Endothelial cell of umbilical vein (primary cell): ENCODE results near the gene NDRG2. TPM values are rescaled to one million over a fixed set of nuclear protein-coding genes. Genes with fewer than 3 reads are reported as not detected.

Experiments used
- BruUV-seq: library from RNA; stranded (reverse); fragments of 400-500 nt; replicated peaks from 2 replicates; lab custom pipeline; 2021; lab: Mats Ljungman, UMichigan
- CTCF ChIA-PET: fragments of 300-600, 350-600 bp; sonication (Branson Sonifier 250); formaldehyde crosslinking; loops from one replicate; lab custom pipeline; 2021; ENCODE audit warnings: antibody characterized with exemption, inconsistent platforms; lab: Charles Lee
- POLR2A ChIA-PET: fragments of 300-600, 350-600 bp; sonication (Branson Sonifier 250); formaldehyde crosslinking; loops from one replicate; lab custom pipeline; 2021; ENCODE audit warnings: antibody characterized with exemption, inconsistent platforms; lab: Charles Lee
- DNase-seq: peaks from one replicate; pipeline ENCODE4 v3.0.0-alpha.2; 2011; ENCODE audit warnings: low read depth, low spot score
- FAIRE-seq: peaks from 2 replicates; lab custom pipeline; 2011; peaks lifted over from hg19 to GRCh38; lab: Jason Lieb, UNC
- H2AFZ ChIP-seq: 2 replicates; pipeline ENCODE4 v1.6.0; 2012; ENCODE audit warnings: low read depth, low read length, control low read depth, inconsistent platforms
- H3K27ac ChIP-seq: 2 replicates; pipeline ENCODE4 v1.5.1; 2011; ENCODE audit warnings: low read depth, mild to moderate bottlenecking, control low read depth, low read length, moderate library complexity; ENCODE audit not compliant: insufficient read depth
- H3K27me3 ChIP-seq, 2 experiments: 2 replicates each; pipeline versions ENCODE4 v1.6.0 to v1.6.1; 2011; ENCODE audit warnings: low read length in 2 of 2, mixed read lengths in 1 of 2; ENCODE audit not compliant: control insufficient read depth in 2 of 2, insufficient read depth in 2 of 2
- H3K36me3 ChIP-seq, 2 experiments: 2 replicates in 1 of 2; 3 replicates in 1 of 2; pipeline ENCODE4 v1.5.1; 2011; ENCODE audit warnings: low read length in 2 of 2, mild to moderate bottlenecking in 1 of 2, moderate library complexity in 1 of 2; ENCODE audit not compliant: control insufficient read depth in 2 of 2, insufficient read depth in 2 of 2; ENCODE audit errors: extremely low read depth in 1 of 2
- H3K4me1 ChIP-seq: 3 replicates; pipeline ENCODE4 v1.5.1; 2011; ENCODE audit warnings: mild to moderate bottlenecking, low read length; ENCODE audit not compliant: control insufficient read depth, insufficient read depth; ENCODE audit errors: extremely low read depth
- H3K4me2 ChIP-seq: 2 replicates; pipeline ENCODE4 v1.6.1; 2011; ENCODE audit warnings: low read length, control low read depth, mixed read lengths; ENCODE audit not compliant: insufficient read depth
- H3K4me3 ChIP-seq, 3 experiments: fragments of 200-600 bp in 1 of 3; sonication (generic), shearing (Covaris generic) in 1 of 3; replicated peaks in 1 of 3; 2 replicates each; pipeline ENCODE4 v1.5.1; 2011 to 2016; ENCODE audit warnings: control low read depth in 3 of 3, low read length in 3 of 3, mild to moderate bottlenecking in 2 of 3, inconsistent platforms in 1 of 3, low read depth in 1 of 3, moderate library complexity in 1 of 3; ENCODE audit not compliant: insufficient read depth in 1 of 3
- H3K79me2 ChIP-seq: 2 replicates; pipeline ENCODE4 v1.6.0; 2012; ENCODE audit warnings: low read length, inconsistent platforms; ENCODE audit not compliant: control insufficient read depth, insufficient read depth
- H3K9ac ChIP-seq: replicated peaks from 2 replicates; pipeline ENCODE3; 2011; ENCODE audit warnings: low read length, control low read depth; ENCODE audit not compliant: insufficient read depth; ENCODE audit errors: extremely low read depth
- H3K9me1 ChIP-seq: replicated peaks from 3 replicates; pipeline ENCODE4 v1.6.0; 2011; ENCODE audit warnings: mild to moderate bottlenecking, low read length; ENCODE audit not compliant: control insufficient read depth, insufficient read depth; ENCODE audit errors: extremely low read depth
- H3K9me3 ChIP-seq: replicated peaks from 2 replicates; pipeline ENCODE4 v1.5.1; 2012; ENCODE audit warnings: low read length, inconsistent platforms; ENCODE audit not compliant: control insufficient read depth, insufficient read depth
- H4K20me1 ChIP-seq: replicated peaks from 2 replicates; pipeline ENCODE3; 2011; ENCODE audit warnings: mild to moderate bottlenecking, low read length; ENCODE audit not compliant: control insufficient read depth, insufficient read depth; ENCODE audit errors: extremely low read depth
- FOS ChIP-seq: IDR thresholded peaks from 2 replicates; pipeline ENCODE4 v1.6.1; 2011; ENCODE audit warnings: mild to moderate bottlenecking, low read length, moderate library complexity, borderline replicate concordance; ENCODE audit not compliant: insufficient read depth
- GATA2 ChIP-seq: IDR thresholded peaks from 2 replicates; pipeline ENCODE4 v1.7.0; 2011; ENCODE audit warnings: low read depth, mild to moderate bottlenecking, moderate library complexity, mixed read lengths, low read length; ENCODE audit not compliant: insufficient read length, insufficient read depth
- JUN ChIP-seq: IDR thresholded peaks from 2 replicates; pipeline ENCODE4 v1.6.1; 2011; ENCODE audit warnings: borderline replicate concordance, low read depth; ENCODE audit not compliant: insufficient read length, insufficient read depth
- MYC ChIP-seq: IDR thresholded peaks from one replicate; pipeline ENCODE4 v1.6.1; 2011; ENCODE audit warnings: mild to moderate bottlenecking, low read depth, low read length
- POLR2A ChIP-seq: IDR thresholded peaks from 2 replicates; pipeline ENCODE4 v1.6.1; 2012; ENCODE audit warnings: low read depth, mild to moderate bottlenecking, control low read depth, low read length
- dilution Hi-C: fragments of 300-500 bp; cut with MboI; formaldehyde crosslinking; loops from one replicate; pipeline ENCODE4 v1.15.0; 2019; ENCODE audit warnings: low sequenced_read_pairs; ENCODE audit not compliant: extremely low pct_ligation_motif_present
- intact Hi-C: fragments of 100-400 bp; cut with micrococcal nuclease; formaldehyde crosslinking; loops from one replicate; pipeline ENCODE4 v1.10.0; 2022
- polyA plus RNA-seq, 4 experiments: library from polyadenylated mRNA; depleted of rRNA in 3 of 4; stranded (reverse) in 3 of 4; unstranded in 1 of 4; fragments of >200 nt; gene quantifications; 2 replicates each; pipeline versions ENCODE4 v1.2.1 to v1.2.3, GENCODE V29; 2011 to 2012; ENCODE audit warnings: missing spikeins in 1 of 4
- total RNA-seq: library from RNA; stranded (reverse); gene quantifications from 2 replicates; pipeline ENCODE4 v1.2.3, GENCODE V29; 2021
- TF ChIP-seq, protein P1 (sequence below), 2 donors: IDR thresholded peaks; 1 replicate in 1 of 2; 2 replicates in 1 of 2; pipeline ENCODE4 v1.5.1; 2011; ENCODE audit warnings: low read length in 2 of 2, mild to moderate bottlenecking in 2 of 2, moderate library complexity in 2 of 2, control low read depth in 1 of 2, inconsistent platforms in 1 of 2, low read depth in 1 of 2; ENCODE audit not compliant: insufficient read depth in 1 of 2; ENCODE audit errors: extremely low read depth in 1 of 2

NDRG2 gene
- total and polyA plus RNA-seq, 2 donors (not counting 3 experiments of a cell fraction or from before 2014, with no cell fraction given): 0.54 TPM; not detected in 1

DNA sequence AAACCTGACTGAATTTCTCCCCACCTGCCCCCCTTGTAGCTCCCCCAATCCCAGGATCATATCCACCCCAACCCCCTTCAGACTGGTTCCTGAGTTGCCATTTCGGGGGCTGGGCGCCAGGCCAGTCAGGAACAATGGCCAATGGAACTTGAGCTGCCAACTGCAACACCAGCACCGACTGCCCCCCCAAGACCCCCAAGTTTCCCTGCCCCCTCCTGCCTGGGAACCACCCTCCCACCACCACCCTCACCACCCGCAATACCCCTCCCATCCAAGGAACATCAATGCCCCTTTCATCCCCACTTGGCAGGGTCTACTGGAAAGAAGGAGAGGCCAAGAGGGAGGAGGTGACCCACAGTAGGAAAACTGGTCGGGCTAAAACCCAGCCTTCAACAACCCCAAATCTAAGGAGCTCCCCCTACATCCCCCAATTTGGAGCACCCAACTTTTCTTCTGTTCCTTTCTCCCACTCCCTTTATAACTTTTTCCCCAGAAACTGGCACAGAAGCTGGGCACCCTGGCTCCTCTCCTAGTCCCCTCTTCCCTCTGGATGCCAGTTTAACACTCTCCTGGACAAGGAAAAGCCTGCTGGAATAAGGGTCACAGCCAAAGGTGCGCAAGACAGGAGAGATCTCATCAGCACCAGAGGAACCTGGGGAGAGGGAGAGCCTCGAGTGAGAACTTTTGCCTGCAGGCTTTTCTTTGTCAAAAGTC is 1.6 kb upstream of the NDRG2 start:
- dilution Hi-C loops: no loop called here
- Histone ChIP-seq H4K20me1 (no peaks in the 10 kb centered on the region), H3K9ac (no peak overlapping the region), H3K4me3 (no peak overlapping the region), H3K9me1 (no peaks in the 10 kb centered on the region), H3K4me1 (no peaks in the 10 kb centered on the region), H3K27me3 (peaks cover 47 to 58% of the 10 kb centered on the region in 2 experiments), H3K4me2 (no peak overlapping the region), H3K79me2 (no peaks in the 10 kb centered on the region), H3K9me3 (no peaks in the 10 kb centered on the region), H3K36me3 (no peaks in the 10 kb centered on the region), H2AFZ (no peak overlapping the region), H3K27ac (no peak overlapping the region)
- DNase-seq (no peak), FAIRE-seq (no peak)
- CTCF ChIA-PET: interaction anchor here (0.8 to 1.7 kb wide), 2 partner anchors 11 to 46 kb away, joined by 3 to 13 read pairs; no protein-coding TSS in a partner anchor
- TF ChIP-seq POLR2A (no peak), FOS (no peak), GATA2 (no peak), JUN (no peak), MYC (no peak)
- TF ChIP-seq, protein P1, sequence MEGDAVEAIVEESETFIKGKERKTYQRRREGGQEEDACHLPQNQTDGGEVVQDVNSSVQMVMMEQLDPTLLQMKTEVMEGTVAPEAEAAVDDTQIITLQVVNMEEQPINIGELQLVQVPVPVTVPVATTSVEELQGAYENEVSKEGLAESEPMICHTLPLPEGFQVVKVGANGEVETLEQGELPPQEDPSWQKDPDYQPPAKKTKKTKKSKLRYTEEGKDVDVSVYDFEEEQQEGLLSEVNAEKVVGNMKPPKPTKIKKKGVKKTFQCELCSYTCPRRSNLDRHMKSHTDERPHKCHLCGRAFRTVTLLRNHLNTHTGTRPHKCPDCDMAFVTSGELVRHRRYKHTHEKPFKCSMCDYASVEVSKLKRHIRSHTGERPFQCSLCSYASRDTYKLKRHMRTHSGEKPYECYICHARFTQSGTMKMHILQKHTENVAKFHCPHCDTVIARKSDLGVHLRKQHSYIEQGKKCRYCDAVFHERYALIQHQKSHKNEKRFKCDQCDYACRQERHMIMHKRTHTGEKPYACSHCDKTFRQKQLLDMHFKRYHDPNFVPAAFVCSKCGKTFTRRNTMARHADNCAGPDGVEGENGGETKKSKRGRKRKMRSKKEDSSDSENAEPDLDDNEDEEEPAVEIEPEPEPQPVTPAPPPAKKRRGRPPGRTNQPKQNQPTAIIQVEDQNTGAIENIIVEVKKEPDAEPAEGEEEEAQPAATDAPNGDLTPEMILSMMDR (IDR thresholded peaks at IDR 0.05; ENCODE audit: extremely low read depth in 1 of 2, insufficient read depth in 1 of 2, low read depth in 1 of 2, low read length in 2 of 2): no peak
- no TSS peak for BruUV-seq
- intact Hi-C loops: no loop called here
- POLR2A ChIA-PET: no interaction called here
